K562 (cell line): ENCODE measurements around the gene KCNQ5. TPM values are rescaled to one million over a fixed set of nuclear protein-coding genes. Genes with fewer than 3 reads are reported as not detected.

Source experiments
- ATAC-seq: fragments of 200-7000 bp; cut with Tn5 transposase; 3 replicates; pipeline ENCODE4 v1.9.1; 2020; ENCODE audit warnings: moderate library complexity
- BruUV-seq: library from RNA; stranded (reverse); fragments of 400-500 nt; replicated peaks from 2 replicates; lab custom pipeline; 2021; lab: Mats Ljungman, UMichigan
- CTCF ChIA-PET: fragments of 300-600 bp; formaldehyde crosslinking; extraction: SDS; loops from one replicate; lab custom pipeline; 2021; ENCODE audit warnings: low intra/inter-chr PET ratio; lab: Yijun Ruan, JAX
- POLR2A ChIA-PET: fragments of 300-600, 350-650 bp; sonication (Branson Sonifier 250); formaldehyde crosslinking; extraction: SDS; loops from one replicate; lab custom pipeline; 2021; ENCODE audit warnings: antibody characterized with exemption, inconsistent platforms; lab: Yijun Ruan, JAX
- DNase-seq, 4 experiments: peaks; one replicate each; pipeline versions ENCODE4 v3.0.0 to v3.0.0-alpha.2; 2011 to 2018; ENCODE audit warnings: low spot score in 3 of 4, mixed read lengths in 3 of 4; ENCODE audit errors: extremely low read depth in 1 of 4
- FAIRE-seq: peaks from 2 replicates; lab custom pipeline; 2011; peaks lifted over from hg19 to GRCh38; lab: Jason Lieb, UNC
- H2AFZ ChIP-seq: 2 replicates; pipeline ENCODE4 v1.6.0; 2011; ENCODE audit warnings: low read depth, low read length, control low read depth, inconsistent platforms
- H3K27ac ChIP-seq: fragments of 200-600 bp; 3 replicates; pipeline ENCODE4 v1.8.0; 2011; ENCODE audit warnings: low read depth, mild to moderate bottlenecking, control low read depth, inconsistent platforms, low read length, moderate library complexity, mixed read lengths; ENCODE audit errors: extremely low read depth
- H3K27me3 ChIP-seq, 2 experiments: fragments of 300-600 bp in 1 of 2; 2 replicates in 1 of 2; 3 replicates in 1 of 2; pipeline versions ENCODE4 v1.6.0 to v1.8.0; 2011; ENCODE audit warnings: inconsistent platforms in 2 of 2, low read length in 2 of 2, mild to moderate bottlenecking in 1 of 2, mixed read lengths in 1 of 2, moderate library complexity in 1 of 2; ENCODE audit not compliant: control insufficient read depth in 2 of 2, insufficient read depth in 2 of 2
- H3K36me3 ChIP-seq: fragments of 300-600 bp; 3 replicates; pipeline ENCODE4 v1.8.0; 2011; ENCODE audit warnings: mild to moderate bottlenecking, low read length, inconsistent platforms; ENCODE audit not compliant: control insufficient read depth, insufficient read depth
- H3K4me1 ChIP-seq, 2 experiments: fragments of 200-600 bp in 1 of 2; replicated peaks in 1 of 2; 2 replicates in 1 of 2; 3 replicates in 1 of 2; pipeline versions ENCODE4 v1.5.1 to v1.8.0; 2011; ENCODE audit warnings: inconsistent platforms in 2 of 2, low read length in 2 of 2, mild to moderate bottlenecking in 1 of 2, mixed read lengths in 1 of 2, moderate library complexity in 1 of 2; ENCODE audit not compliant: control insufficient read depth in 2 of 2, insufficient read depth in 2 of 2
- H3K4me2 ChIP-seq: 2 replicates; pipeline ENCODE4 v1.6.1; 2011; ENCODE audit warnings: low read length, control low read depth, inconsistent platforms, mixed read lengths; ENCODE audit not compliant: insufficient read depth
- H3K4me3 ChIP-seq: fragments of 200-600 bp; sonication (generic), shearing (Covaris generic); 2 replicates; pipeline ENCODE4 v1.5.1; 2016; ENCODE audit warnings: control low read depth, inconsistent platforms
- H3K79me2 ChIP-seq: fragments of 200-600 bp; 3 replicates; pipeline ENCODE4 v1.8.0; 2011; ENCODE audit warnings: low read length, inconsistent platforms; ENCODE audit not compliant: control insufficient read depth, insufficient read depth
- H3K9ac ChIP-seq, 2 experiments: 2 replicates each; pipeline versions ENCODE4 v1.6.0 to v1.6.1; 2011; ENCODE audit warnings: low read depth in 2 of 2, low read length in 2 of 2, control low read depth in 1 of 2, inconsistent platforms in 1 of 2, mild to moderate bottlenecking in 1 of 2, mixed read lengths in 1 of 2; ENCODE audit not compliant: insufficient read depth in 1 of 2
- H3K9me1 ChIP-seq: one replicate; pipeline ENCODE4 v1.6.0; 2011; ENCODE audit warnings: inconsistent platforms, mild to moderate bottlenecking, low read length, moderate library complexity; ENCODE audit not compliant: control insufficient read depth, insufficient read depth
- H3K9me3 ChIP-seq: replicated peaks from 2 replicates; pipeline ENCODE4 v1.5.1; 2011; ENCODE audit warnings: low read depth, low read length, inconsistent platforms; ENCODE audit not compliant: control insufficient read depth, insufficient read depth
- H4K20me1 ChIP-seq: replicated peaks from 2 replicates; pipeline ENCODE4 v1.6.1; 2011; ENCODE audit warnings: low read length, inconsistent platforms, mixed read lengths; ENCODE audit not compliant: control insufficient read depth, insufficient read depth
- ELK3 ChIP-seq: fragments of 450-650 bp; formaldehyde crosslinking; IDR thresholded peaks from 2 replicates; pipeline ENCODE4 v1.4.0; 2020; ENCODE audit warnings: mild to moderate bottlenecking
- LARP7 ChIP-seq: fragments of 450-650 bp; IDR thresholded peaks from 2 replicates; pipeline ENCODE4 v1.6.1; 2016
- MEF2A ChIP-seq: IDR thresholded peaks from 2 replicates; pipeline ENCODE4 v1.6.1; 2011; ENCODE audit warnings: low read depth, mild to moderate bottlenecking, low read length, moderate library complexity; ENCODE audit not compliant: control insufficient read depth
- MNT ChIP-seq, 2 experiments: fragments of 450-650 bp; conservative IDR thresholded peaks; 2 replicates each; pipeline ENCODE4 v1.6.1; 2017; ENCODE audit warnings: mild to moderate bottlenecking in 2 of 2, moderate library complexity in 2 of 2
- POLR2AphosphoS5 ChIP-seq: IDR thresholded peaks from 2 replicates; pipeline ENCODE4 v1.6.1; 2011; ENCODE audit warnings: mild to moderate bottlenecking, low read depth, low read length, moderate library complexity; ENCODE audit not compliant: control insufficient read depth, insufficient read depth
- PTTG1 ChIP-seq: fragments of 450-650 bp; IDR thresholded peaks from 2 replicates; pipeline ENCODE4 v1.6.1; 2016; ENCODE audit warnings: low read depth, mild to moderate bottlenecking, missing genetic modification characterization, missing compliant biosample characterization
- RFX1 ChIP-seq: fragments of 450-650 bp; IDR thresholded peaks from 2 replicates; pipeline ENCODE4 v1.6.1; 2016; ENCODE audit warnings: mild to moderate bottlenecking, moderate library complexity
- SMARCB1 ChIP-seq: IDR thresholded peaks from 2 replicates; pipeline ENCODE4 v1.6.1; 2011; ENCODE audit warnings: improper control_type of control experiment, low read depth; ENCODE audit not compliant: insufficient read length
- TAF7 ChIP-seq: fragments of 450-650 bp; IDR thresholded peaks from 2 replicates; pipeline ENCODE4 v1.6.1; 2016; ENCODE audit warnings: missing genetic modification characterization, missing compliant biosample characterization
- TCF7L2 ChIP-seq: fragments of 150-350 bp; IDR thresholded peaks from 2 replicates; pipeline ENCODE4 v1.6.1; 2016; ENCODE audit warnings: low read depth, mild to moderate bottlenecking, low read length, moderate library complexity
- TFE3 ChIP-seq: fragments of 450-650 bp; formaldehyde crosslinking; IDR thresholded peaks from 2 replicates; pipeline ENCODE4 v1.4.0; 2020; ENCODE audit warnings: mild to moderate bottlenecking, mixed read lengths
- ZFP30 ChIP-seq: fragments of 250-450 bp; sonication (Bioruptor Pico); IDR thresholded peaks from 2 replicates; pipeline ENCODE4 v1.8.0; 2022; ENCODE audit warnings: moderate library complexity, mild to moderate bottlenecking, inconsistent platforms, borderline replicate concordance
- ZKSCAN8 ChIP-seq: fragments of 200-800 bp; sonication (Bioruptor generic); IDR thresholded peaks from 2 replicates; pipeline ENCODE4 v1.6.1; 2016; ENCODE audit warnings: missing genetic modification characterization, missing compliant biosample characterization
- ZNF124 ChIP-seq: sonication (generic); formaldehyde crosslinking; IDR thresholded peaks from 2 replicates; pipeline ENCODE4 v1.8.1; 2022; ENCODE audit warnings: missing genetic modification reagents
- ZNF780A ChIP-seq: fragments of 250-450 bp; sonication (Bioruptor Pico); IDR thresholded peaks from 2 replicates; pipeline ENCODE4 v1.5.0; 2021; ENCODE audit warnings: mild to moderate bottlenecking
- WGBS: fragments of 100-300 bp; shearing (Covaris generic); methylation state at CpG from one replicate; pipeline ENCODE4 v1.1.6; 2016; ENCODE audit warnings: low coverage, mixed read lengths; ENCODE audit not compliant: insufficient coverage; ENCODE audit errors: missing lambda C conversion rate; 5-methylcytosine and 5-hydroxymethylcytosine counted together
- in situ Hi-C: fragments of 300-500 bp; cut with MboI; formaldehyde crosslinking; loops from 4 replicates; pipeline ENCODE4 v1.15.0; 2018; ENCODE audit warnings: inconsistent platforms, mixed read lengths
- intact Hi-C: fragments of 100-400 bp; cut with micrococcal nuclease; formaldehyde crosslinking; loops from 2 replicates; pipeline ENCODE4 v1.14.2; 2022
- polyA plus RNA-seq, 8 experiments: library from polyadenylated mRNA; depleted of rRNA in 4 of 8; stranded (reverse) in 5 of 8; unstranded in 3 of 8; fragments of >200 nt; fragmentation: Nextera tagmentation in 2 of 8; fragmentation: Illumina TruSeq in 1 of 8; extraction: Ambion mirVana in 2 of 8; extraction: Trizol in 1 of 8; gene quantifications; 2 replicates each; pipeline versions ENCODE4 v1.2.1 to v1.2.3, GENCODE V29; 2011 to 2014; ENCODE audit warnings: inconsistent platforms in 1 of 8, missing spikeins in 1 of 8
- total RNA-seq, 7 experiments: library from RNA; depleted of rRNA in 6 of 7; stranded (reverse); fragments of >200 nt in 6 of 7; fragmentation: Illumina TruSeq in 2 of 7; extraction: Trizol in 2 of 7; gene quantifications; 2 replicates each; pipeline versions ENCODE4 v1.2.1 to v1.2.3, GENCODE V29; 2011 to 2021; ENCODE audit warnings: low replicate concordance in 1 of 7

KCNQ5 gene
- total and polyA plus RNA-seq, 9 of the 15 experiments (the other 6 are each of a cell fraction or from before 2014, with no cell fraction given) = 0.31 to 5.9 (median 2.6) TPM

GRCh38 chr6:72861059-72861458, 239.2 kb downstream of the KCNQ5 start:
- H3K9ac ChIP-seq = no peak overlapping the region
- no peak for FAIRE-seq
- ChIA-PET CTCF (no interaction called here), POLR2A (no interaction called here)
- intact Hi-C loops (no loop called here), in situ Hi-C loops (no loop called here)
- WGBS = 3% methylated on average over 2 of the region's 2 CpGs
- H4K20me1 ChIP-seq = no peaks in the 10 kb centered on the region
- DNase-seq = no peak
- no peaks in the 10 kb centered on the region for H3K9me1 ChIP-seq
- H3K27me3 ChIP-seq = no peaks in the 10 kb centered on the region
- no peak overlapping the region for H3K4me3 ChIP-seq
- BruUV-seq = no TSS peak
- no peak overlapping the region for H3K27ac ChIP-seq
- no peak overlapping the region for H3K4me2 ChIP-seq
- H2AFZ ChIP-seq = no peak overlapping the region
- no peaks in the 10 kb centered on the region for H3K36me3 ChIP-seq
- H3K9me3 ChIP-seq = no peaks in the 10 kb centered on the region
- no peak for TF ChIP-seq MNT (conservative IDR thresholded peaks at IDR 0.05)
- TF ChIP-seq ZFP30 (CRISPR knock-in tag) = no peak
- TF ChIP-seq ZKSCAN8 = no peak
- no peak for TF ChIP-seq TFE3 (CRISPR knock-in tag)
- no peak for TF ChIP-seq PTTG1 (tag)
- no peak for TF ChIP-seq ZNF780A (CRISPR knock-in tag)
- no peak for TF ChIP-seq POLR2AphosphoS5
- TF ChIP-seq LARP7 = no peak
- TF ChIP-seq ZNF124 (CRISPR knock-in tag) = no peak
- no peak for TF ChIP-seq RFX1
- no peak for TF ChIP-seq TCF7L2
- no peak for TF ChIP-seq ELK3
- TF ChIP-seq TAF7 (tag) = no peak
- TF ChIP-seq SMARCB1 = no peak
- TF ChIP-seq MEF2A = no peak
- H3K79me2 ChIP-seq = no peaks in the 10 kb centered on the region
- no peaks in the 10 kb centered on the region for H3K4me1 ChIP-seq
- ATAC-seq = no peak
